Measurements from ENCODE around the gene CXCL9. TPM values are rescaled to one million over a fixed set of nuclear protein-coding genes. Genes with fewer than 3 reads are reported as not detected.

The CXCL9 gene
- total and polyA plus RNA-seq, 10 donors, result 3.4 to 25.5 (median 16.3) TPM

GRCh38 chr4:76023389-76023788 lies 16.1 kb upstream of the CXCL9 start, which contains the start of gene CXCL10:
Gene CXCL10 (minus strand): TSS chr4:76023497. CDS start chr4:76023431, 66 bp downstream.
- H3K36me3 ChIP-seq, result no peaks in the 10 kb centered on the region
- no peak for DNase-seq
- no peaks in the 10 kb centered on the region for H3K9me3 ChIP-seq
- 5 to 12% (median 11%) methylated on average over 3 of the region's 3 CpGs for WGBS, 5 donors
- H3K4me1 ChIP-seq, result peaks cover 12 to 27% (median 21%) of the 10 kb centered on the region in 6 donors
- H3K27me3 ChIP-seq (replicated peaks in 1 of 7), result no peaks in the 10 kb centered on the region
- peak within 1 kb of the TSS in 2 of 8 donors; percentile 7 to 21 for H3K4me3 ChIP-seq
- peak within 1 kb of the TSS in 2 of 8 donors; percentile 5 to 51 for H3K27ac ChIP-seq
- intact Hi-C loops (cut with DNase I; ENCODE audit: low total_unique reads), result no loop called here
- TF ChIP-seq POLR2A (IDR thresholded peaks at IDR 0.05) (no peak), POLR2AphosphoS5 (IDR thresholded peaks at IDR 0.05) (no peak), CTCF (IDR thresholded peaks at IDR 0.05 in 8 of 11, conservative IDR thresholded peaks at IDR 0.05 in 3 of 11) (no peak)

- no peak for DNase-seq
- intact Hi-C loops (cut with DNase I; ENCODE audit: low total_unique reads), result no loop called here
- H3K27me3 ChIP-seq (replicated peaks in 1 of 7), result no peaks in the 10 kb centered on the region
- TF ChIP-seq POLR2AphosphoS5 (IDR thresholded peaks at IDR 0.05) (no peak), CTCF (IDR thresholded peaks at IDR 0.05 in 8 of 11, conservative IDR thresholded peaks at IDR 0.05 in 3 of 11) (no peak), POLR2A (IDR thresholded peaks at IDR 0.05) (no peak)
- no peaks in the 10 kb centered on the region for H3K9me3 ChIP-seq
- no peak overlapping the region for H3K4me3 ChIP-seq
- peaks cover 12 to 21% (median 18%) of the 10 kb centered on the region in 6 donors for H3K4me1 ChIP-seq
- H3K27ac ChIP-seq, result no peak overlapping the region
- H3K36me3 ChIP-seq, result no peaks in the 10 kb centered on the region
- 71 to 86% (median 79%) methylated on average over 2 of the region's 2 CpGs for WGBS, 5 donors
Measured at GRCh38 chr4:76022677-76023076, 15.4 kb upstream of the CXCL9 start.

GRCh38 chr4:76022031-76022430 lies 14.7 kb upstream of the CXCL9 start:
- TF ChIP-seq POLR2A (IDR thresholded peaks at IDR 0.05), result no peak
- no peak for TF ChIP-seq CTCF (IDR thresholded peaks at IDR 0.05 in 8 of 11, conservative IDR thresholded peaks at IDR 0.05 in 3 of 11)
- TF ChIP-seq POLR2AphosphoS5 (IDR thresholded peaks at IDR 0.05), result no peak
- no peaks in the 10 kb centered on the region for H3K9me3 ChIP-seq
- no peak overlapping the region for H3K27ac ChIP-seq
- WGBS, 5 donors, result 61 to 77% (median 71%) methylated on average over 4 of the region's 4 CpGs
- H3K27me3 ChIP-seq (replicated peaks in 1 of 7), result no peaks in the 10 kb centered on the region
- peaks cover 12 to 21% (median 18%) of the 10 kb centered on the region in 6 donors for H3K4me1 ChIP-seq
- intact Hi-C loops (cut with DNase I; ENCODE audit: low total_unique reads), result no loop called here
- no peak for DNase-seq
- H3K36me3 ChIP-seq, result no peaks in the 10 kb centered on the region
- no peak overlapping the region for H3K4me3 ChIP-seq

GRCh38 chr4:76017056-76017686 lies 9.9 kb upstream of the CXCL9 start:
- no peak for DNase-seq
- TF ChIP-seq POLR2A (IDR thresholded peaks at IDR 0.05) (no peak), CTCF (IDR thresholded peaks at IDR 0.05 in 8 of 11, conservative IDR thresholded peaks at IDR 0.05 in 3 of 11) (no peak), POLR2AphosphoS5 (IDR thresholded peaks at IDR 0.05) (no peak)
- H3K27me3 ChIP-seq (replicated peaks in 1 of 7), result no peaks in the 10 kb centered on the region
- no peaks in the 10 kb centered on the region for H3K9me3 ChIP-seq
- H3K27ac ChIP-seq, result no peak overlapping the region
- WGBS, 5 donors, result 83 to 95% (median 92%) methylated on average over 3 of the region's 3 CpGs
- H3K4me1 ChIP-seq, result peaks cover 0 to 25% (median 5%) of the 10 kb centered on the region in 6 donors
- H3K36me3 ChIP-seq, result no peaks in the 10 kb centered on the region
- no peak overlapping the region for H3K4me3 ChIP-seq
- intact Hi-C loops (cut with DNase I; ENCODE audit: low total_unique reads), result no loop called here
